ENCODE data around the gene ATG7.
A peak's percentile ranks its signal among the peaks of the same experiment; 100 is the strongest.
"Not testable (repeated sequence)": the region's sequence is repeated elsewhere in the genome, so short reads cannot be mapped to it uniquely, and the experiment has no call there.

The ATG7 gene

DNA sequence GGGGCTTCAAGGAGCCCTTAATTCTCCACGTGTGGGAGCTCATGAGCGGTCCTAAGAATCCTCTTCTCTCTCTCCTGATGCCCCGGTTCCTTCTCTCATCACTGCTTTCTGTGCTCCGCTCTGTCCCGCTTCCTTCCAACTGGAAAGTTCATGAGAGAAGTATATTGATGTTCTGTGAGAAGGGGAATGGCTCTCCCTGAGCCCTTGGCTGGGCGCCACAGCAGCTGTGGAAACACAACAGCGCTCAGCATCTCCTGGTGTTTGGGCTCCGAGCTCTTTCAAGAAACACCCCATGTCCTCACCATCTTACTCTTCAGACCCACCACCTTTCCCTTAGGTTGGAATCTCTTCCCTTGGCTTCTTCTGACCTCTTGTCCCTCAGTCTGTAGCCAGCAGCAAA lies 209.8 kb downstream of the ATG7 start:
- no peak for DNase-seq
- in situ Hi-C loops (cut with HindIII; ENCODE audit: low pct_ligation_motif_present, low sequenced_read_pairs): no loop called here
- TF ChIP-seq, protein P1, sequence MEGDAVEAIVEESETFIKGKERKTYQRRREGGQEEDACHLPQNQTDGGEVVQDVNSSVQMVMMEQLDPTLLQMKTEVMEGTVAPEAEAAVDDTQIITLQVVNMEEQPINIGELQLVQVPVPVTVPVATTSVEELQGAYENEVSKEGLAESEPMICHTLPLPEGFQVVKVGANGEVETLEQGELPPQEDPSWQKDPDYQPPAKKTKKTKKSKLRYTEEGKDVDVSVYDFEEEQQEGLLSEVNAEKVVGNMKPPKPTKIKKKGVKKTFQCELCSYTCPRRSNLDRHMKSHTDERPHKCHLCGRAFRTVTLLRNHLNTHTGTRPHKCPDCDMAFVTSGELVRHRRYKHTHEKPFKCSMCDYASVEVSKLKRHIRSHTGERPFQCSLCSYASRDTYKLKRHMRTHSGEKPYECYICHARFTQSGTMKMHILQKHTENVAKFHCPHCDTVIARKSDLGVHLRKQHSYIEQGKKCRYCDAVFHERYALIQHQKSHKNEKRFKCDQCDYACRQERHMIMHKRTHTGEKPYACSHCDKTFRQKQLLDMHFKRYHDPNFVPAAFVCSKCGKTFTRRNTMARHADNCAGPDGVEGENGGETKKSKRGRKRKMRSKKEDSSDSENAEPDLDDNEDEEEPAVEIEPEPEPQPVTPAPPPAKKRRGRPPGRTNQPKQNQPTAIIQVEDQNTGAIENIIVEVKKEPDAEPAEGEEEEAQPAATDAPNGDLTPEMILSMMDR (IDR thresholded peaks at IDR 0.05; ENCODE audit: low read depth, low read length, missing control alignments): no peak
- Histone ChIP-seq H3K4me3 (ENCODE audit: low read depth, low read length) (no peak overlapping the region), H3K27ac (no peak overlapping the region), H3K27me3 (replicated peaks) (no peaks in the 10 kb centered on the region), H3K36me3 (replicated peaks) (no peaks in the 10 kb centered on the region)

GRCh38 chr3:11488356-11488755 lies 216.2 kb downstream of the ATG7 start:
- H3K36me3 ChIP-seq (replicated peaks); H3K27ac ChIP-seq; H3K27me3 ChIP-seq (replicated peaks); H3K4me3 ChIP-seq (ENCODE audit: low read depth, low read length); DNase-seq; in situ Hi-C loops (cut with HindIII; ENCODE audit: low pct_ligation_motif_present, low sequenced_read_pairs): not testable (repeated sequence)

DNA sequence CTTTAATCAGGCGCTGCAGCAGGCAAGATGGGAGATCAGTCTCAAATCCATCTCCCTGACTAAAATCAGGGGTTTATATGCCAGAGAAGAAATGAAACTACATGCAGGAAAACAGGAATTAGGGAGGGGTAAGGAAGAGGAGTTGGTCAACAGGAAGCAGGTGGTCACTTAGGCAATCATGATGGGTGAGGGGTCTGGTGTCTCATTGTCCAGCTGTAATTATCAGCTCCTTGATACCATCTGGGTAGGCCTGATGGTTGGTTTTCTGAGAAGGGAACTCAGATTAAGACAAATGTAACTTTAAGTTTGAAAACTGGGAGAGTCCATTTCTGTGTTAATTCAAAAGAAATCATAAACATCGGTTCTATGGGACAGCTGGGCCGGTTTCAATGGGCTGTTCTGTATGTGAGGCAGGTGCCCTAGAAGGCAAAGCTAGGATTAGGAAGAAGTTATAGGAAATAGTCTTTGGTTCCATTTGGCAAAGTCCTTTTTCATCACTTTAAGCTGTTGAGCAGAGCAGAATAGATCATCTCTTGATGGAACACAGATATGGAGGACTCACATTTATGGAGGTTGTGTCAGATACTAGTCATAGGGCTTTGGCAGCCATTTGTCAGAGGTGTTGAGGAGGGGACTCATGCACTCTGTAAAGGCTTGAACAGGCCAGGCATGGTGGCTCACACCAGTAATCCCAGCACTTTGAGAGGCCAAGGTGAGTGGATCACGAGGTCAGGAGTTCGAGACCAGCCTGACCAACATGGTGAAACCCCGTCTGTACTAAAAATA lies 222.1 kb downstream of the ATG7 start:
- TF ChIP-seq, protein P1 (IDR thresholded peaks at IDR 0.05; ENCODE audit: low read depth, low read length, missing control alignments): no peak
- Histone ChIP-seq H3K36me3 (replicated peaks) (no peaks in the 10 kb centered on the region), H3K4me3 (ENCODE audit: low read depth, low read length) (no peak overlapping the region), H3K27ac (no peak overlapping the region), H3K27me3 (replicated peaks) (no peaks in the 10 kb centered on the region)
- DNase-seq: no peak
- in situ Hi-C loops (cut with HindIII; ENCODE audit: low pct_ligation_motif_present, low sequenced_read_pairs): no loop called here

DNA sequence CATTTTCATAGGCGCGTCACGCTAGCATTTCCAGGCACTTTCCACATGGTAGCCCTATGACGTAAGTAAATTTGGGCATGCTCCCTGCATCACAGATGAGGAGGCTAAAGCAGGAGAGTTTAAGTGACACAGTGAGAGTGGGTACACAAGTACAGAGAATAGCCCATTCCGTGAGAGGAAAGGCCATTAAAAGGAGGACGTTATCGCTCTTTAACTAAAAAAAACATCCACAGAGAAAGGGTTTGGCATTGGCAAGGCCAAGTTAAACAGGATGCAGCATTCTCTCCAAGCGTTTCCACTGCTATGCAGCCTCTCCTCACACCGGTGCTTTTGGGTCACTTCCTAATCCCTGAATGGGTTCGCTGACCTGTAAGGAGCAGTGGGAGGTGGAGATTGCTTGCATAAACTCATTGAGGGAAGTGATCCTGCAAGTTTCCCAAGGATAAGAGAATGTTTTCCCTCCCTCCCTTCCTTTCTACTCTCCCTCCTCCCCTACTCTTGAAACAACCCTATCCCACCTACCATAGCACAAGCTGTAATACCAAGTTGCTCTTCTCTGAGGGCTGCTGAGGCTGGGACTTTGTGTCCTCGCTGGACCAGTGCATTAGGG lies 223.9 kb downstream of the ATG7 start:
- Histone ChIP-seq H3K27ac (no peak overlapping the region), H3K4me3 (ENCODE audit: low read depth, low read length) (no peak overlapping the region), H3K27me3 (replicated peaks) (no peaks in the 10 kb centered on the region), H3K36me3 (replicated peaks) (no peaks in the 10 kb centered on the region)
- TF ChIP-seq, protein P1 (IDR thresholded peaks at IDR 0.05; ENCODE audit: low read depth, low read length, missing control alignments): no peak
- DNase-seq: no peak
- in situ Hi-C loops (cut with HindIII; ENCODE audit: low pct_ligation_motif_present, low sequenced_read_pairs): no loop called here

GRCh38 chr3:11498177-11498576 lies 226.0 kb downstream of the ATG7 start:
- Histone ChIP-seq H3K36me3 (replicated peaks) (no peaks in the 10 kb centered on the region), H3K4me3 (ENCODE audit: low read depth, low read length) (no peak overlapping the region), H3K27ac (peak overlapping the region; percentile 72), H3K27me3 (replicated peaks) (no peaks in the 10 kb centered on the region)
- TF ChIP-seq, protein P1 (IDR thresholded peaks at IDR 0.05; ENCODE audit: low read depth, low read length, missing control alignments): no peak
- DNase-seq: no peak
- in situ Hi-C loops (cut with HindIII; ENCODE audit: low pct_ligation_motif_present, low sequenced_read_pairs): no loop called here

DNA sequence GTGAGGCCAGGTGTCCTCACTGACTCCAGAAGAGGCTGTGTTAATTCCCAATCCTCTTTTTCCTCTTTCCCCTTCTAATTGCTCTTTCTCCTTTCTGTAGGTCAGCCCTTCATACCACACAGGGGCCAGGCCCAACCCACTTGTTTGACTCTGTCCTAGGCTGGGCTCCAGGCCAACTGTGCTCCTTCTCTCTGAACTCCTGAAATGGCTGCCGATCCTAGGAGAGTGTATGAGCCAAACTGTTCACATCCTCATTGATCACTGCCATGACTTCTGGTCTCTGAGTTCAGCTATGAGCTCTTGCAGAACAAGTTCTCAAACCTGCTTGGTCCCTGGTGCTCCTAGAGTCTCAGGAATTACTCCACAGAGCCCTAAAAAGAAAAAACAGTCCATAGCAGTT lies 226.4 kb downstream of the ATG7 start:
- in situ Hi-C loops (cut with HindIII; ENCODE audit: low pct_ligation_motif_present, low sequenced_read_pairs): no loop called here
- Histone ChIP-seq H3K27ac (peak overlapping the region; percentile 72), H3K4me3 (ENCODE audit: low read depth, low read length) (no peak overlapping the region), H3K36me3 (replicated peaks) (no peaks in the 10 kb centered on the region), H3K27me3 (replicated peaks) (no peaks in the 10 kb centered on the region)
- TF ChIP-seq, protein P1 (IDR thresholded peaks at IDR 0.05; ENCODE audit: low read depth, low read length, missing control alignments): no peak
- peak; percentile 67 for DNase-seq
